NT2/D1 (cell line): ENCODE results near the gene METTL25B.

ENCODE experiments used
- DNase-seq: peaks from one replicate; pipeline ENCODE4 v3.0.0-alpha.2; 2011; ENCODE audit warnings: low read depth, low spot score
- H3K27me3 ChIP-seq: 2 replicates; pipeline ENCODE4 v1.6.0; 2011; ENCODE audit warnings: mild to moderate bottlenecking; ENCODE audit not compliant: insufficient read length, insufficient read depth
- H3K36me3 ChIP-seq: 2 replicates; pipeline ENCODE4 v1.6.1; 2011; ENCODE audit warnings: mild to moderate bottlenecking, low read length, mixed read lengths; ENCODE audit not compliant: insufficient read depth, insufficient read length
- H3K4me1 ChIP-seq: 2 replicates; pipeline ENCODE4 v1.5.1; 2011; ENCODE audit not compliant: insufficient read depth, insufficient read length
- H3K4me3 ChIP-seq: 2 replicates; pipeline ENCODE4 v1.5.1; 2011; ENCODE audit warnings: low read depth; ENCODE audit not compliant: insufficient read length
- H3K9ac ChIP-seq: 2 replicates; pipeline ENCODE4 v1.6.0; 2011; ENCODE audit warnings: low read depth; ENCODE audit not compliant: insufficient read length
- H3K9me3 ChIP-seq: 2 replicates; pipeline ENCODE4 v1.5.1; 2011; ENCODE audit warnings: mild to moderate bottlenecking, low read length; ENCODE audit not compliant: insufficient read depth
- SUZ12 ChIP-seq: IDR thresholded peaks from 2 replicates; pipeline ENCODE4 v1.6.1; 2011; ENCODE audit not compliant: insufficient read length, insufficient read depth; ENCODE audit errors: extremely low read depth
- YY1 ChIP-seq: IDR thresholded peaks from 2 replicates; pipeline ENCODE4 v1.6.1; 2011; ENCODE audit not compliant: insufficient read length, insufficient read depth
- ZNF274 ChIP-seq: IDR thresholded peaks from 2 replicates; pipeline ENCODE4 v1.6.1; 2011; ENCODE audit warnings: mild to moderate bottlenecking, low read depth, low read length

Gene METTL25B

DNA sequence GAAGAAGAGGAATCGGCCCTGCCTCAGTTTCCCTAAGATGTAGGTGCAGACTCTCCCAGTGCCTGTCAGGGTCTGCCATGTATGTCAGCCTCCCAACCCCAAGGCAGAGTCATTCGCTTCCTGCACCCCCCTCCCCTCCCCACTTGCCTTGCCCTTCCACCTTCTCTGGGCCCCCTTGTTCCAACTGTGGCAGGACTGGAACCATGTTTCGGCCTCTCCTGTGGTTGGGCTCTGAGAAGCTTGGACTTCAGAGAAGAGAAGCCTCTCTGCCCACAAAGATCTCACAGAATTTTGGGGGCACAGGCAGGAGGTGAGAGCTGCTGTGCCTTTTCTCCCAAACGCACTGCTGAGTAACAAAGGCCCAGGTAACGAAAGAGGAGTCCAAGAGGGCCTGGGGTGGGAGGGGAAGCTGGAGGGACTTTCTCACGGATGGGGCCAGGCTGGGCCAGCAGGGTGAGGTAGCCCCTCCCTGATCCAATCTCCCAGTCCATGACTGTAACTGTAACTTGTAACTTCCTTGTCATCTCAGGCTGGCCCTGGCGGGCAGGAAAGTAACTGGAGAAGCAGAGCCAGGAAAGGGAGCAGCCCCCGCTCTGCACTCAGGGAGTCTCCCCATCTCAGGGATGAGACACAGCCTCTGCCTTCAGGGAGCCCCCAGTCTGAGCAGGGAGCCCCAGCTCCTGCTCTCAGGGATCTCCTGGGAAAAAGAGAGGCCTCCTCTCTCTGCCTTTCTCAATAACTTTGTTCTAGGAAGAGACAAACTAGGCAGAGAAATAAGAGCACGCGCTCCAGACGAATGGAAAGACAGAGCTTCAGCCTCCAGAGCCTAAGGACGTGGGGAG lies 34.2 kb upstream of the METTL25B start:
- DNase-seq, result no peak
- H3K4me3 ChIP-seq, result peak overlapping the region; percentile 21
- no peaks in the 10 kb centered on the region for H3K27me3 ChIP-seq
- peaks cover 38% of the 10 kb centered on the region for H3K4me1 ChIP-seq
- H3K9me3 ChIP-seq, result no peaks in the 10 kb centered on the region
- peaks cover 10% of the 10 kb centered on the region for H3K36me3 ChIP-seq
- peak overlapping the region; percentile 64 for H3K9ac ChIP-seq
- TF ChIP-seq ZNF274 (no peak), YY1 (no peak), SUZ12 (no peak)

DNA sequence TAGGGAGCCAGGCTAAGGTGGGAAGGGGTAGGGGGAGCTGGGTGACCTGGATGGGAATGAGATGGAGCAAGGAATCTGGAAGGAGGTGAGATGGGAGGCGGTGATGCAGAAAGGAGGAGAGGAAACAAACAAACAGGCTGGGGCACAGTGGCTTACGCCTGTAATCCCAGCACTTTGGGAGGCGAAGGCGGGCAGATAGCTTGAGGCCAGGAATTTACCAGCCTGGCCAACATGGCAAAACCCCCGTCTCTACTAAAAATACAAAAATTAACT lies 33.6 kb upstream of the METTL25B start:
- peaks cover 16% of the 10 kb centered on the region for H3K36me3 ChIP-seq
- peak overlapping the region; percentile 64 for H3K9ac ChIP-seq
- no peaks in the 10 kb centered on the region for H3K27me3 ChIP-seq
- H3K4me1 ChIP-seq, result peaks cover 38% of the 10 kb centered on the region
- TF ChIP-seq YY1 (no peak), ZNF274 (no peak), SUZ12 (no peak)
- DNase-seq, result no peak
- H3K4me3 ChIP-seq, result no peak overlapping the region
- H3K9me3 ChIP-seq, result no peaks in the 10 kb centered on the region

DNA sequence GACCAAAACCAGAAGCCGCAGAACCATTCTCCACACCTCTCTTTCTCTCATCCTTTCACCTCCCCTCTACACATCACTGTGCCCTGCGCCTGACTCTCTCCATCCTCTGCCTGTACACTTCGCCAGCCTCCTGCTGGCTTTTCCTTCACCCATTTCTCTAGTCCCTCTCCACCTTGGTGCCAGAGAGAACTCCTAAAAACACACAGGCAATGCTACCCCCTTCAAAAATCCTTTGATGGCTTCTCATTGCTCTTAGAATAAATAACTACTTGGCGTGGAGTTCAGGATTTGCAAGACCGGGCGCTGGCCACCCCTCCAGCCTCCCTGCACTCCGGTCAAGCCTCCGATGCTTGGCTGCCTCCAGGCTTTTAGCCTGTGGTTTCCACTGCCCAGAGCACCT lies 31.5 kb upstream of the METTL25B start:
- DNase-seq, result no peak
- Histone ChIP-seq H3K27me3 (no peaks in the 10 kb centered on the region), H3K9ac (no peak overlapping the region), H3K4me3 (no peak overlapping the region), H3K36me3 (peaks cover 37% of the 10 kb centered on the region), H3K4me1 (peaks cover 31% of the 10 kb centered on the region), H3K9me3 (no peaks in the 10 kb centered on the region; the same call in 1 of the 2 replicates)
- TF ChIP-seq SUZ12 (no peak), YY1 (no peak), ZNF274 (no peak)

DNA sequence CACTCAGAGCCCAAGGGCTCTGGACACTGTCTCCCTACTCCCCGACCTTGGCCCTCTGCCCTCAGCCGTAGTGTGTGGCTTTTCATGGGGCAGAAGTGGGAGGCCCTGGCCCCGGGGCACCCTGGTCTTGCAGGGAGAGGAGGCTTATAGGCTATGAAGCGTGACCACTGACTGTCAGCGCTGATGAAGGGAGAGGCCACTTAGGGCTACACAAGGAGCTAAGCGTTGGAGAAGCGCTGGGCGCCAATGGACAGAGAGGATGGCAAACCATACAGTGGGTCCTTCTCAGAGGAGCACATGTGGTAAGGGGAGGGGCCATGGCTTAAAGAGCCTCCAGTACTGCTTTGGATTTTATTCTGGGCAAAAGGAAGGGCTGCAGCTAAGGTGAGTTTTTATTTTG lies 30.8 kb upstream of the METTL25B start:
- Histone ChIP-seq H3K9ac (no peak overlapping the region), H3K27me3 (no peaks in the 10 kb centered on the region), H3K4me3 (no peak overlapping the region), H3K36me3 (peaks cover 39% of the 10 kb centered on the region), H3K4me1 (peaks cover 24% of the 10 kb centered on the region), H3K9me3 (no peaks in the 10 kb centered on the region; the same call in 1 of the 2 replicates)
- TF ChIP-seq ZNF274 (no peak), YY1 (no peak), SUZ12 (no peak)
- no peak for DNase-seq

DNA sequence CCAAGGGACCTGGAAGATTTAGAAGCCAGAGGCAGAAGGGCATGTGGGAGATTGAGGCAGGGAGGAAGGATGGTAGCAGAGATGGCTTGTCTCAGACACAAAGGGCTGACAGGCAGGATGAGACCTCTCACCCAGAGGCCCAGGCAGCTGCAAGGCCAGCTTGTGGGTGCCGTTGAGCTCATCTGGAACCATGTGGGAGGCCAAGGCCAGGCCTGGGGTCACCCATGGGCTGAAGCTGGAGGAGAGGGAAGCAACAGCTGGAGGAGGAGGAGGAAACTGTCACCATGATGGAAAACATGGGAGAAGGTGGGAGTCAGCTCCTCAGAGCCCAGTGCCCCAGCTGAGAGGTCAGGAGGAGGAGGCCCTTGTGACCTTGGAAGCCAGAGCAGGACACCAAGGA lies 29.3 kb upstream of the METTL25B start:
- Histone ChIP-seq H3K27me3 (no peaks in the 10 kb centered on the region), H3K4me3 (no peak overlapping the region), H3K9me3 (no peaks in the 10 kb centered on the region; the same call in 1 of the 2 replicates), H3K9ac (no peak overlapping the region), H3K36me3 (peaks cover 53% of the 10 kb centered on the region), H3K4me1 (peaks cover 24% of the 10 kb centered on the region)
- DNase-seq, result no peak
- TF ChIP-seq YY1 (no peak), ZNF274 (no peak)

DNA sequence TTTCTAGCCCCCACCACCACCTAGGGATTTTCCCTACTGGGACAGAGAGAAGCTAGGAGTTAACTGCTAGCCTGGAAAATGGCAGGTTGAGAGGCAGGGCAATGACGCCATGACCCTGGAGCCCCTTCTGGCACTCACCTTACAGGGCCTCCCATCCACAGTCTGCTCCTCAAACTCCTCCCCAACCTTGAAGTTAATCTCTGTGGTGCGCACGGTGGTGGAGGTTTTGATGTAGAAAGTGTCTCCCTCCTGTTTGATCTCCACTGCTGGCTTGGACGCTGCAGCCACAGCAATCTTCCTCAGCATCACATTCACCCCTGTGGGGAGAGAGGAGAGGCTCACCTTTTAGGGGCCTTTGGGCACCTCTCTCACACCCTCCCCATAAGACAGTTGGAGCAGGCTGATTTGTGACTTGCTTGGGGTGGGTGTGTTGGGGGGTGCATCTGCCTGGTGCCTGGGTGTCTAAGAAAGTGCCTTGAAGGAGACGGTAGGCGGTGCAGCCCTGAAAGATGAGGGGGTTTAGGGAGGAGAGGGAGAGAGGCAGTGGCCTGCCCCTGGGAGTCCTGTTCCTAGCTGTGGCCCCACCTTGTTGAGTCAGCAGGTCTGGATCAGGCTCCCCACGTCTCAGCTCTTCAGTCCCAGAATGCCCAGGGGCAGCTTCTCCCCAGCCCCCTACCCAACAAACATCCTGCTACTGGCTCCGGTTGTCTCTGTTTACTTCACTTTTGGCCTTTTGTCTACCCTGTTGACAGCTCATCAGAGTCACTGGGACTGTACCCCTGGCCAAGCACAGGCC lies 27.3 kb upstream of the METTL25B start:
- no peaks in the 10 kb centered on the region for H3K27me3 ChIP-seq
- TF ChIP-seq SUZ12, result no peak
- no peak for TF ChIP-seq ZNF274
- TF ChIP-seq YY1, result no peak
- peaks cover 57% of the 10 kb centered on the region for H3K36me3 ChIP-seq
- peak overlapping the region; percentile 4 for H3K9ac ChIP-seq
- no peak for DNase-seq
- peaks cover 17% of the 10 kb centered on the region for H3K4me1 ChIP-seq
- no peaks in the 10 kb centered on the region; the same call in 1 of the 2 replicates for H3K9me3 ChIP-seq
- H3K4me3 ChIP-seq, result no peak overlapping the region

DNA sequence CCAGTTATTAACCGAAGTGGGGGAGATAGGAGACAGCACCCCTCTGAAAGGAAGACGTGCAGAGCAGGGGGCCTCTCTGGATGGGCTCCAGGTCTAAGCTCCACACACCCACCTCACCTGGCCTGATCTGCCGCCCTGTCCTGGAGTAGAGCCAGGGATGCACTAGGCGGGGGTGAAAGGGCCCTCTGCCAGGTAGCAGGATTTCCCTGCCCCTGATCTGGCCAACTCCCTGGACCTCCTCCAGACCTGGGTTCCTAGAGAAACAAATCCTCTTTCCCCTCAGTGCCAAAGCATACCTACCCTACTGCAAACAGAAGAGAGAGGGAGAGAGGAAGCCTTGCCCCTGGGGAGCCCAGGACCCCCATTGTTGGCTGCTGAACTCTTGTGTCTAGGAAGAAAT lies 24.9 kb upstream of the METTL25B start:
- Histone ChIP-seq H3K27me3 (no peaks in the 10 kb centered on the region), H3K9ac (peak overlapping the region; percentile 96), H3K36me3 (peaks cover 53% of the 10 kb centered on the region), H3K4me3 (peak overlapping the region; percentile 91), H3K4me1 (peaks cover 23% of the 10 kb centered on the region), H3K9me3 (no peaks in the 10 kb centered on the region; the same call in 1 of the 2 replicates)
- no peak for DNase-seq
- TF ChIP-seq ZNF274 (no peak), SUZ12 (no peak), YY1 (no peak)
